Gastrocnemius medialis (tissue), 4 donors: ENCODE data around the gene ATXN7. TPM values are rescaled to one million over a fixed set of nuclear protein-coding genes. Genes with fewer than 3 reads are reported as not detected.

Experiments used
- ATAC-seq, 2 donors: fragments of 150-250 bp; one replicate each; pipeline ENCODE4 v1.9.1; 2016
- DNase-seq, 2 donors: peaks; one replicate each; pipeline ENCODE4 v3.0.0-alpha.2; 2019
- H3K27ac ChIP-seq, 4 donors: fragments of 200-600 bp; sonication (generic); 1 replicate in 1 of 4; 2 replicates in 3 of 4; pipeline ENCODE4 v1.5.1; 2016 to 2018; ENCODE audit warnings: mild to moderate bottlenecking in 2 of 4, moderate library complexity in 1 of 4
- H3K27me3 ChIP-seq, 3 donors: fragments of 200-600 bp; sonication (generic) in 2 of 3; 1 replicate in 1 of 3; 2 replicates in 2 of 3; pipeline versions ENCODE4 v1.5.1 to v1.6.0; 2016 to 2019; ENCODE audit warnings: mild to moderate bottlenecking in 1 of 3, moderate library complexity in 1 of 3
- H3K36me3 ChIP-seq, 2 donors: fragments of 200-600 bp; sonication (generic) in 1 of 2; one replicate each; pipeline ENCODE4 v1.5.1; 2017 to 2018
- H3K4me1 ChIP-seq, 2 donors: fragments of 200-600 bp; sonication (generic) in 1 of 2; one replicate each; pipeline ENCODE4 v1.5.1; 2016 to 2017; ENCODE audit warnings: mild to moderate bottlenecking in 2 of 2
- H3K4me3 ChIP-seq, 4 donors: fragments of 200-600 bp; sonication (generic) in 3 of 4; 1 replicate in 1 of 4; 2 replicates in 3 of 4; pipeline ENCODE4 v1.5.1; 2016 to 2019; ENCODE audit warnings: mild to moderate bottlenecking in 2 of 4
- H3K9me3 ChIP-seq, 3 donors: fragments of 200-600 bp; sonication (generic) in 2 of 3; 1 replicate in 1 of 3; 2 replicates in 2 of 3; pipeline ENCODE4 v1.5.1; 2016 to 2019
- CTCF ChIP-seq, 5 experiments: fragments of 450-650 bp in 3 of 5; fragments of 200-600 bp in 2 of 5; sonication (generic) in 2 of 5; IDR thresholded peaks in 4 of 5; conservative IDR thresholded peaks in 1 of 5; 1 replicate in 4 of 5; 2 replicates in 1 of 5; pipeline ENCODE4 v1.5.1; 2016 to 2019; ENCODE audit warnings: antibody characterized with exemption in 5 of 5, mild to moderate bottlenecking in 3 of 5, moderate library complexity in 3 of 5
- POLR2A ChIP-seq, 2 donors: fragments of 450-650 bp; IDR thresholded peaks; one replicate each; pipeline ENCODE4 v1.6.1; 2017; ENCODE audit warnings: antibody characterized with exemption in 2 of 2, mild to moderate bottlenecking in 2 of 2, moderate library complexity in 2 of 2
- in situ Hi-C, 4 donors: fragments of 200-750 bp; cut with MboI; loops; one replicate each; pipeline versions ENCODE4 v1.15.0 to v1.8.0; 2017; ENCODE audit warnings: low sequenced_read_pairs in 4 of 4
- intact Hi-C: fragments of 100-400 bp; cut with DNase I; formaldehyde crosslinking; loops from one replicate; pipeline ENCODE4 v1.15.1; 2023; ENCODE audit warnings: low total_unique reads
- total RNA-seq, 4 donors: library from RNA; depleted of rRNA; stranded (reverse); fragments of >200 nt; gene quantifications; one replicate each; pipeline versions ENCODE4 v1.1.0 to v1.2.3, GENCODE V29; 2016

The ATXN7 gene
- total RNA-seq, 4 donors from 2014 or later = 14.5 to 27.4 (median 23.7) TPM

DNA sequence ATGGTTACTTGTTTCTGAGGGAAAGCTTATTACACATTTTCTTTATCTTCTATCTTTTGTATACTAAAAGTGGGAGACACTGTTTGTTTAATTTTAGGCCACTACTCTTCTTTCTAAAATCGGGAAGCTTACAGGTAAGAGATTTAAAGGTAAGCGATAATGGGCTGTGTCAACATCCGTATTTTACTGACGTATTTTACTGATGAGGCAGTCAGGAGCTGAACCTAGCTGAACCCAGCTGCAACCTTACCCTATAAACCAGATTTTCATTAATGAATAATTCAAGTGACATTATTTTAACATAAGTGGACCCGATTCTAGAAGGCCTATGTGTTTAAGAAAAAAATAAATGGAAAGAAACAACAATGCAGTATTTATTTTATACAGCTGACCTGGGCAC, 146.5 kb downstream of the ATXN7 start:
- Histone ChIP-seq H3K9me3 (no peaks in the 10 kb centered on the region), H3K36me3 (peaks cover 5 to 89% of the 10 kb centered on the region in 2 donors), H3K4me1 (peaks cover 0 to 7% of the 10 kb centered on the region in 2 donors), H3K27me3 (no peaks in the 10 kb centered on the region), H3K27ac (peak overlapping the region in 1 of 4 donors; percentile 12), H3K4me3 (no peak overlapping the region)
- in situ Hi-C loops = no loop called here
- TF ChIP-seq POLR2A (IDR thresholded peaks at IDR 0.05) (no peak), CTCF (IDR thresholded peaks at IDR 0.05 in 4 of 5, conservative IDR thresholded peaks at IDR 0.05 in 1 of 5) (no peak)
- ATAC-seq (no peak), DNase-seq (no peak)
- intact Hi-C loops = no loop called here

GRCh38 chr3:64011685-64012084, 148.0 kb downstream of the ATXN7 start:
- Histone ChIP-seq H3K27me3 (no peaks in the 10 kb centered on the region), H3K4me1 (peaks cover 0 to 7% of the 10 kb centered on the region in 2 donors), H3K9me3 (no peaks in the 10 kb centered on the region), H3K36me3 (peaks cover 5 to 92% of the 10 kb centered on the region in 2 donors), H3K4me3 (no peak overlapping the region), H3K27ac (peak overlapping the region in 2 of 4 donors; percentile 3 to 14)
- in situ Hi-C loops = no loop called here
- DNase-seq (no peak), ATAC-seq (no peak)
- intact Hi-C loops = no loop called here
- TF ChIP-seq POLR2A (IDR thresholded peaks at IDR 0.05) (no peak), CTCF (IDR thresholded peaks at IDR 0.05 in 4 of 5, conservative IDR thresholded peaks at IDR 0.05 in 1 of 5) (no peak)

DNA sequence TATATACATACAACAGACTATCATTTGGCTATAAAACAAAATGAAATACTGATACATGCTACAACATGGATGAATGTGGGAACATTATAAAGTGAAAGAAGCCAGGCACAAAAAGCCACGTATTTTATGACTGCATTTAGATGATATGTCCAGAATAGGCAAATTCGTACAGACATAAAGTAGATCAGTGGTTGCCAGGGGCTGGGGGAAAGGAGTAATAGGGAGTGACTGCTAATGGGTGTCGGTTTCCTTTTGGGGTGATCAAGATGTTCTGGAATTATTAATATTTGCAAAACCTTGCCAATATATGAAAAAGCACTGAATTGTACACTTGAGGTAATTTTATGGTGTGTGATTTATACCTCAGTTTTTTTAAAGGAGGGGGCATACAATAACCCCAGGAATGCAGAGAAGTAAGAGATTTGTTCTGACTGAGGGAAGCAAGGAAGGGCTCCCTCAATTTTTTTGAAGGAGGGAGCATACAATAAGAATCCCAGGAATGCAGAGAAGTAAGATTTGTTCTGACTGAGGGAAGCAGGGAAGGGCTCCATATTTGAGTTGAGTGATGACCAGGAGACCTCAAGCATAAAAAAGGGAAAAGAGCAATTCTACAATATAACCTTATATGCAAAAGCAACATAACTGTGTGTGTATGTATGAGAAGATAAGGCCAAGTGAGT, 153.4 kb downstream of the ATXN7 start:
- peaks cover 14% of the 10 kb centered on the region in 2 donors for H3K4me1 ChIP-seq
- no peak overlapping the region for H3K4me3 ChIP-seq
- no peaks in the 10 kb centered on the region for H3K27me3 ChIP-seq
- H3K27ac ChIP-seq = no peak overlapping the region
- no peaks in the 10 kb centered on the region for H3K9me3 ChIP-seq
- H3K36me3 ChIP-seq = peaks cover 3 to 95% of the 10 kb centered on the region in 2 donors
- ATAC-seq = no peak
- intact Hi-C loops (no loop called here), in situ Hi-C loops (no loop called here)
- no peak for DNase-seq
- TF ChIP-seq POLR2A (IDR thresholded peaks at IDR 0.05) (no peak), CTCF (IDR thresholded peaks at IDR 0.05 in 4 of 5, conservative IDR thresholded peaks at IDR 0.05 in 1 of 5) (no peak)

- in situ Hi-C loops = no loop called here
- Histone ChIP-seq H3K4me1 (peaks cover 19% of the 10 kb centered on the region in 2 donors), H3K4me3 (no peak overlapping the region)
These were observed 155.6 kb downstream of the ATXN7 start for GRCh38 chr3:64019271-64019670.

More at GRCh38 chr3:64019271-64019670, 155.6 kb downstream of the ATXN7 start:
- no peak for TF ChIP-seq CTCF (IDR thresholded peaks at IDR 0.05 in 4 of 5, conservative IDR thresholded peaks at IDR 0.05 in 1 of 5)
- TF ChIP-seq POLR2A (IDR thresholded peaks at IDR 0.05) = no peak
- Histone ChIP-seq H3K27ac (no peak overlapping the region), H3K27me3 (no peaks in the 10 kb centered on the region), H3K36me3 (peaks cover 0 to 75% of the 10 kb centered on the region in 2 donors), H3K9me3 (no peaks in the 10 kb centered on the region)
- ATAC-seq (no peak), DNase-seq (no peak)
- intact Hi-C loops = no loop called here
